ENCODE data around the gene DUSP12. TPM values are rescaled to one million over a fixed set of nuclear protein-coding genes. Genes with fewer than 3 reads are reported as not detected.
"Not testable (repeated sequence)": the region's sequence is repeated elsewhere in the genome, so short reads cannot be mapped to it uniquely, and the experiment has no call there.

Gene DUSP12
- total RNA-seq, 1 experiment from 2014 or later = 28.0 TPM

DNA sequence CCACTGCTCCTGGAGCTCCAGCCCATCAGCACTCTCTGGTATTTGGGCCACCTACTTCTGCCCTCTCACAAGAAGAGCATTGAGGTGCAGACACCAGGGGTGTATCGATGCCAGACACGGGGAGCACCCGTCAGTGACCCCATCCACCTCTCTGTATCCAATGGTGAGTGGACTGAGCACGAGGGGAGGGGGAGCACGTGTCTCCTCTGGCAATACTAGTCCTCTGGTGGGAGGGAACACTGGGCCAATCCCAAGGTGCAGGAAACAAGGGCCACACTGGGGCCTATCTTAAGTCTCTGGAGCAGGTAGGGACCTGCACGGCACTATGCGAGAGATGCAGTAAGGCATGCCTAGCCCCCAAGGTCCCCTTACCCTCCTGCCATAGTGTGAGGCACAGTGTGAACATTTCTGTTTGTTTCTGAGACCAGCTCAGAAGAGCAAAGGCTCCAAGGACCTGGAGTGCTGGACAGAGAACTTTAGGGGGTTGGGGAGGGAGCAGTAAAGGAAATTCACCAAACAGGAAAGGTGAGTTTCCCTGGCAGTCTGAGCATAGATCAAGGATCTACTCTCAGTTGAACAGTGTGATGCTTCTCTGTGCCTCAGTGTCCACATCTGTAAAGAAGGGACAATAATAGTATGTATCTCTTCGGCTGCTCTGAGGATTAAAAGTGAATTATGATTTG lies 26.0 kb upstream of the DUSP12 start:
- H3K18ac ChIP-seq (ENCODE audit: insufficient read length, low read depth, low read length) = no peak overlapping the region
- H3K27me3 ChIP-seq (ENCODE audit: insufficient read depth, low read length) = peaks cover 14% of the 10 kb centered on the region; the same call in 1 of the 2 replicates
- H3K27me3 Mint-ChIP-seq (ENCODE audit: low read depth) = peaks cover 67% of the 10 kb centered on the region
- no peak overlapping the region for H3K4ac ChIP-seq (ENCODE audit: low read depth, low read length)
- TF ChIP-seq, protein P1, sequence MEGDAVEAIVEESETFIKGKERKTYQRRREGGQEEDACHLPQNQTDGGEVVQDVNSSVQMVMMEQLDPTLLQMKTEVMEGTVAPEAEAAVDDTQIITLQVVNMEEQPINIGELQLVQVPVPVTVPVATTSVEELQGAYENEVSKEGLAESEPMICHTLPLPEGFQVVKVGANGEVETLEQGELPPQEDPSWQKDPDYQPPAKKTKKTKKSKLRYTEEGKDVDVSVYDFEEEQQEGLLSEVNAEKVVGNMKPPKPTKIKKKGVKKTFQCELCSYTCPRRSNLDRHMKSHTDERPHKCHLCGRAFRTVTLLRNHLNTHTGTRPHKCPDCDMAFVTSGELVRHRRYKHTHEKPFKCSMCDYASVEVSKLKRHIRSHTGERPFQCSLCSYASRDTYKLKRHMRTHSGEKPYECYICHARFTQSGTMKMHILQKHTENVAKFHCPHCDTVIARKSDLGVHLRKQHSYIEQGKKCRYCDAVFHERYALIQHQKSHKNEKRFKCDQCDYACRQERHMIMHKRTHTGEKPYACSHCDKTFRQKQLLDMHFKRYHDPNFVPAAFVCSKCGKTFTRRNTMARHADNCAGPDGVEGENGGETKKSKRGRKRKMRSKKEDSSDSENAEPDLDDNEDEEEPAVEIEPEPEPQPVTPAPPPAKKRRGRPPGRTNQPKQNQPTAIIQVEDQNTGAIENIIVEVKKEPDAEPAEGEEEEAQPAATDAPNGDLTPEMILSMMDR (conservative IDR thresholded peaks at IDR 0.05) = no peak
- no peaks in the 10 kb centered on the region for H4K20me1 ChIP-seq (ENCODE audit: control insufficient read depth, insufficient read depth, insufficient read length)
- H3K36me3 Mint-ChIP-seq (ENCODE audit: insufficient read depth in 1 of 3, low read depth in 3 of 3) = peaks cover 0 to 2% (median 0%) of the 10 kb centered on the region in 3 experiments; a peak in 2 of 7 replicates
- no peak overlapping the region for H2AK5ac ChIP-seq (ENCODE audit: insufficient read length, low read length)
- no peak overlapping the region for H2BK120ac ChIP-seq (ENCODE audit: low read depth, low read length, poor library complexity, severe bottlenecking)
- H2BK12ac ChIP-seq (ENCODE audit: insufficient read length, low read depth, low read length) = no peak overlapping the region
- no peak overlapping the region for H2BK5ac ChIP-seq (ENCODE audit: insufficient read length, low read length)
- peaks cover 5 to 13% of the 10 kb centered on the region in 2 experiments for H3K4me1 Mint-ChIP-seq
- no peak overlapping the region for H4K8ac ChIP-seq (replicated peaks; ENCODE audit: insufficient read length, low read depth, low read length)
- H3K4me3 Mint-ChIP-seq = no peak overlapping the region
- H3K9ac ChIP-seq (ENCODE audit: extremely low read depth, insufficient read length, low read length) = no peak overlapping the region
- no peaks in the 10 kb centered on the region for H3K9me3 ChIP-seq (ENCODE audit: control insufficient read depth, low read depth, low read length)
- WGBS (ENCODE audit: extremely low coverage, insufficient read length, low lambda C conversion rate) = no CpG with 5 or more reads among the region's 8 CpGs
- H3K23ac ChIP-seq (ENCODE audit: insufficient read length, low read depth, low read length) = no peak overlapping the region
- DNase-seq = no peak
- no peak overlapping the region for H2AFZ ChIP-seq (ENCODE audit: low read length)
- no peaks in the 10 kb centered on the region for H3K79me2 ChIP-seq (ENCODE audit: insufficient read depth, low read length)
- no peaks in the 10 kb centered on the region; a peak in 1 of 5 replicates for H3K9me3 Mint-ChIP-seq
- H3K56ac ChIP-seq (ENCODE audit: insufficient read length, low read depth, low read length) = no peak overlapping the region
- H2BK20ac ChIP-seq (ENCODE audit: low read depth, low read length, poor library complexity, severe bottlenecking) = no peak overlapping the region
- no peak overlapping the region for H3T11ph ChIP-seq (ENCODE audit: low read length)
- peaks cover 9% of the 10 kb centered on the region for H3K23me2 ChIP-seq (ENCODE audit: insufficient read length, low read depth, low read length, poor library complexity, severe bottlenecking)
- H2BK15ac ChIP-seq (ENCODE audit: low read depth, low read length) = no peak overlapping the region
- H3K27ac Mint-ChIP-seq = no peak overlapping the region
- H3K4me2 ChIP-seq (ENCODE audit: insufficient read depth, insufficient read length, low read length) = no peak overlapping the region
- no peaks in the 10 kb centered on the region for H3K4me1 ChIP-seq (ENCODE audit: insufficient read depth, low read length)
- no peak overlapping the region for H4K5ac ChIP-seq (ENCODE audit: insufficient read length, low read depth, low read length)
- no peak overlapping the region for H3K14ac ChIP-seq (ENCODE audit: insufficient read depth, low read length)
- H3K27ac ChIP-seq (ENCODE audit: insufficient read length, low read depth, low read length) = no peak overlapping the region
- no peaks in the 10 kb centered on the region for H3K79me1 ChIP-seq (ENCODE audit: insufficient read depth, low read depth, low read length, poor library complexity, severe bottlenecking)
- H4K91ac ChIP-seq (ENCODE audit: insufficient read length, low read depth, low read length) = no peak overlapping the region

DNA sequence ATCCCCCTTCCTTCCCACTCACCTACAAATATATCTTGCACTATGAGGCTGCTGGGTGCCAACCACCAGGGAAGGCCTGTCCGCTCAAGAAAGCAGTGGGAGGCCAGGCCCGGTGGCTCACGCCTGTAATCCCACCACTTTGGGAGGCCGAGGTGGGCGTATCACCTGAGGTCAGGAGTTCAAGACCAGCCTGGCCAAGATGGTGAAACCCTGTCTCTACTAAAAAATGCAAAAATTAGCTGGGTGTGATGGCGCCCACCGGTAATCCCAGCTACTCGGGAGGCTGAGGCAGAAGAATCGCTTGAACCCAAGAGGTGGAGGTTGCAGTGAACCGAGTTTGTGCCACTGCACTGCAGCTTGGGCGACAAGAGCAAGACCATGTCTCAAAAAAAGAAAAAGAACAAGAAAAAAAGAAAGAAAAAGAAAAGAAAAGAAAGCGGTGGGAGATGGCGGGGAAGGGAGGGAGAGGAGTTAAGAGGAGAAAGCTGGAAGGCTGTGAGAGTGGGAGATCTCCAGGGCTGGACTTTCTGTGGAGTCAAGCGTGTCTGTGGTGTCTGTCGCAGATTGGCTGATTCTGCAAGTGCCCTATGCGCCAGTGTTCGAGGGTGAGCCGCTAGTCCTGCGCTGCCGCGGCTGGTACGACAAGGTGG lies 24.2 kb upstream of the DUSP12 start:
- H2BK5ac ChIP-seq (ENCODE audit: insufficient read length, low read length); H3K9ac ChIP-seq (ENCODE audit: extremely low read depth, insufficient read length, low read length); H3K18ac ChIP-seq (ENCODE audit: insufficient read length, low read depth, low read length); H3K27ac ChIP-seq (ENCODE audit: insufficient read length, low read depth, low read length); H3K4me1 ChIP-seq (ENCODE audit: insufficient read depth, low read length); H3K79me2 ChIP-seq (ENCODE audit: insufficient read depth, low read length); H4K5ac ChIP-seq (ENCODE audit: insufficient read length, low read depth, low read length); H3K23ac ChIP-seq (ENCODE audit: insufficient read length, low read depth, low read length); DNase-seq; H2AK5ac ChIP-seq (ENCODE audit: insufficient read length, low read length); H2AFZ ChIP-seq (ENCODE audit: low read length); H4K8ac ChIP-seq (replicated peaks; ENCODE audit: insufficient read length, low read depth, low read length); H3K23me2 ChIP-seq (ENCODE audit: insufficient read length, low read depth, low read length, poor library complexity, severe bottlenecking); H2BK12ac ChIP-seq (ENCODE audit: insufficient read length, low read depth, low read length); H2BK15ac ChIP-seq (ENCODE audit: low read depth, low read length); H4K20me1 ChIP-seq (ENCODE audit: control insufficient read depth, insufficient read depth, insufficient read length); H3K9me3 ChIP-seq (ENCODE audit: control insufficient read depth, low read depth, low read length); H4K91ac ChIP-seq (ENCODE audit: insufficient read length, low read depth, low read length); H3K14ac ChIP-seq (ENCODE audit: insufficient read depth, low read length); H3K56ac ChIP-seq (ENCODE audit: insufficient read length, low read depth, low read length); H3K36me3 Mint-ChIP-seq (ENCODE audit: insufficient read depth in 1 of 3, low read depth in 3 of 3); H2BK20ac ChIP-seq (ENCODE audit: low read depth, low read length, poor library complexity, severe bottlenecking); H3K4ac ChIP-seq (ENCODE audit: low read depth, low read length); H3K9me3 Mint-ChIP-seq; H2BK120ac ChIP-seq (ENCODE audit: low read depth, low read length, poor library complexity, severe bottlenecking); H3K79me1 ChIP-seq (ENCODE audit: insufficient read depth, low read depth, low read length, poor library complexity, severe bottlenecking); H3T11ph ChIP-seq (ENCODE audit: low read length): not testable (repeated sequence)
- H3K4me2 ChIP-seq (ENCODE audit: insufficient read depth, insufficient read length, low read length) = peak overlapping the region; percentile 98
- H3K27me3 ChIP-seq (ENCODE audit: insufficient read depth, low read length) = peaks cover 14% of the 10 kb centered on the region; the same call in 1 of the 2 replicates
- Mint-ChIP-seq H3K27ac (peak overlapping the region in 1 of 3 experiments; percentile 23; a peak in 1 of 7 replicates), H3K4me3 (peak overlapping the region; percentile 78 to 92), H3K4me1 (peaks cover 7 to 16% of the 10 kb centered on the region in 2 experiments), H3K27me3 (ENCODE audit: low read depth) (peaks cover 80% of the 10 kb centered on the region)
- WGBS (ENCODE audit: extremely low coverage, insufficient read length, low lambda C conversion rate) = no CpG with 5 or more reads among the region's 22 CpGs
